Mesangial cell (primary cell): Measurements from ENCODE around the gene CACNG8. TPM values are rescaled to one million over a fixed set of nuclear protein-coding genes. Genes with fewer than 3 reads are reported as not detected.

ENCODE experiments used
- total RNA-seq: library from RNA; depleted of rRNA; stranded (reverse); fragments of >200 nt; gene quantifications from 2 replicates; pipeline ENCODE4 v1.2.3, GENCODE V29; 2015

CACNG8 gene
- under 0.01 and 0.13 TPM in 2 replicates for total RNA-seq

DNA sequence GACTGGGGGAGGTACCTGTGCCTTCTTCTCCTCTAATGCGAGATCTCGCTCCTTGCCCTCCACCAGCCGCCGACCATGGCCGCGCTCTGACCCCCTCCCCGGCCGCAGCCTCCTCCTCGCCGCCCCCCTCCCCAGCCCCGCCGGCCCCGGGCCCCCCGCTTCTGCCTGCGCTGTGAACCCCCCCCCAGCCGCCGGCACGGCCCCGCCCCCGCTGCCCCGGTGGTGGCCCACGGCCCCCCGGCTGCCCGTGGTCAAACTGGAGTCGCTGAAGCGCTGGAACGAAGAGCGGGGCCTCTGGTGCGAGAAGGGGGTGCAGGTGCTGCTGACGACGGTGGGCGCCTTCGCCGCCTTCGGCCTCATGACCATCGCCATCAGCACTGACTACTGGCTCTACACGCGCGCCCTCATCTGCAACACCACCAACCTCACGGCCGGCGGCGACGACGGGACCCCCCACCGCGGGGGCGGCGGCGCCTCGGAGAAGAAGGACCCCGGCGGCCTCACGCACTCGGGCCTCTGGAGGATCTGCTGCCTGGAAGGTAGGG is at the start of gene CACNG8:
CACNG8 (plus strand) TSS at position 51 of the 545 bp plus-strand sequence.

GRCh38 chr19:53991224-53992113 is 28.7 kb downstream of the CACNG8 start, which contains the start of gene CACNG6:
Gene CACNG6, plus strand, starts transcription at chr19:53991637. Its CDS starts 1,241 bp downstream, at chr19:53992878.

Other genes with a start within 250 kb of the CACNG8 start
- gene NLRP12, start 138.6 kb upstream of the CACNG8 start, total RNA-seq, result not detected in 2 replicates
- gene MYADM, start 95.1 kb upstream of the CACNG8 start, total RNA-seq, result 169 and 237 TPM in 2 replicates
- gene PRKCG, start 80.7 kb upstream of the CACNG8 start, total RNA-seq, result under 0.01 TPM in 1 of 2 replicates, not detected in the other
- gene CACNG7, start 53.7 kb upstream of the CACNG8 start, total RNA-seq, result 0.13 and 1.1 TPM in 2 replicates
- gene CACNG6, start 28.7 kb downstream of the CACNG8 start, total RNA-seq, result 0.89 TPM in 1 of 2 replicates, not detected in the other
- gene VSTM1, start 101.0 kb downstream of the CACNG8 start, total RNA-seq, result not detected in 2 replicates
- not detected in 2 replicates for gene TARM1, start 118.4 kb downstream of the CACNG8 start, total RNA-seq
- 1.5 TPM in 1 of 2 replicates, not detected in the other for gene OSCAR, start 137.9 kb downstream of the CACNG8 start, total RNA-seq
- gene NDUFA3, start 139.9 kb downstream of the CACNG8 start, total RNA-seq, result 38.1 and 79.7 TPM in 2 replicates
- gene TFPT, start 152.7 kb downstream of the CACNG8 start, total RNA-seq, result 15.0 and 16.8 TPM in 2 replicates
- 75.3 and 100 TPM in 2 replicates for gene PRPF31, start 152.8 kb downstream of the CACNG8 start, total RNA-seq
- gene CNOT3, start 174.8 kb downstream of the CACNG8 start, total RNA-seq, result 17.9 and 20.4 TPM in 2 replicates
- gene LENG1, start 196.8 kb downstream of the CACNG8 start, total RNA-seq, result 3.5 and 5.2 TPM in 2 replicates
- gene TMC4, start 210.2 kb downstream of the CACNG8 start, total RNA-seq, result 4.1 TPM in 1 of 2 replicates, not detected in the other
- gene MBOAT7, start 226.6 kb downstream of the CACNG8 start, total RNA-seq, result 140 and 150 TPM in 2 replicates
- 106 and 125 TPM in 2 replicates for gene TSEN34, start 228.4 kb downstream of the CACNG8 start, total RNA-seq
- 1,803 and 1,860 TPM in 2 replicates for gene RPS9, start 237.9 kb downstream of the CACNG8 start, total RNA-seq